GM21390 (cell line): Measurements from ENCODE around the gene CLEC16A.

ENCODE experiments used
- ATAC-seq: cut with Tn5 transposase; IDR thresholded peaks from one replicate; pipeline ENCODE4 v1.9.1; 2021; ENCODE audit not compliant: unreplicated experiment

CLEC16A gene

GRCh38 chr16:11133344-11133943 lies 189.1 kb downstream of the CLEC16A start:
- no peak for ATAC-seq

- ATAC-seq: no peak
Observed at GRCh38 chr16:11134722-11135463, 190.5 kb downstream of the CLEC16A start.

DNA sequence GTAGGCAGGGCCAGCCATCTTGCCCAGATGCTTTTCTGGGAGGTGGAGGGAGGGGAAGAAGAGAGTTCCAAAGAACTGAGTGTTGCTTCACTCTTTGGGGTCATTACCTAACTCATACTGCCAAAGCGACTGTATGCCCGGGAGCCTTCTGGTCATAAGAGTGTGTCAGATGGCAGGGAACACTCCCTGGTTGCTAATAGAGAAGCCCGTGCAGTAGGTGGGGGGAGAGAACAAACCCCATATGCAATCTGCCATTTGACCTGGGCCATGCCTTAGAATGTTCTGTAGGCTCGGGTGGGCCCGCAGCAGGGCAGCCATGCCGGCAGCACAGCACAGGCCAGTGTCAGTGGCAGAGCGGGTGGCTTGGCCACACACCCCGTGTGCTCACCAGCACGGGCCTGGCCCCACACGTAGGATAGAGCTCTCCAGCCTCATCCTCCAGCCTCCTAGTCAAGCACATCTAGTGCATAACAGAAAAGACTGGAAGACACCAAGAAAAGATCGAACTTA lies 191.2 kb downstream of the CLEC16A start:
- no peak for ATAC-seq

DNA sequence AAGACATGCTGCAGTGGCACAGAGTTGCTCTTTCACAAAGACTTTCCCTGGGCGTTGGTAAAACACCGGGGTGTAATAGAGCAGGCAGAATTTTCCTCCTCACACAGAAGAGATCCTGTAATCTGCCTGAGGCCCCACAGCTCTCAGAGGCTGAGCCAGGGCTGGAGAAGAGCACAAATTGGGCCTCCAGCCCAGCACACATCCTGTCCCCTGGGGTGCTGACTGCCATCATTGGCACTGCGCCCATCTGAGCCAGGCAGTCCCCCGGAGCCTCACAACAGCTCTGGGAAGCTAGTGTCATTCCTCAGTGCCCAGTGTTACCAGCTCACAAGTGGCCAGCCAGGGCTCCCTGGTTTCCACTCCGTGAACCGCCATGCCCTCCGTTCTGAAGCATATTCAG lies 192.2 kb downstream of the CLEC16A start:
- ATAC-seq: no peak

DNA sequence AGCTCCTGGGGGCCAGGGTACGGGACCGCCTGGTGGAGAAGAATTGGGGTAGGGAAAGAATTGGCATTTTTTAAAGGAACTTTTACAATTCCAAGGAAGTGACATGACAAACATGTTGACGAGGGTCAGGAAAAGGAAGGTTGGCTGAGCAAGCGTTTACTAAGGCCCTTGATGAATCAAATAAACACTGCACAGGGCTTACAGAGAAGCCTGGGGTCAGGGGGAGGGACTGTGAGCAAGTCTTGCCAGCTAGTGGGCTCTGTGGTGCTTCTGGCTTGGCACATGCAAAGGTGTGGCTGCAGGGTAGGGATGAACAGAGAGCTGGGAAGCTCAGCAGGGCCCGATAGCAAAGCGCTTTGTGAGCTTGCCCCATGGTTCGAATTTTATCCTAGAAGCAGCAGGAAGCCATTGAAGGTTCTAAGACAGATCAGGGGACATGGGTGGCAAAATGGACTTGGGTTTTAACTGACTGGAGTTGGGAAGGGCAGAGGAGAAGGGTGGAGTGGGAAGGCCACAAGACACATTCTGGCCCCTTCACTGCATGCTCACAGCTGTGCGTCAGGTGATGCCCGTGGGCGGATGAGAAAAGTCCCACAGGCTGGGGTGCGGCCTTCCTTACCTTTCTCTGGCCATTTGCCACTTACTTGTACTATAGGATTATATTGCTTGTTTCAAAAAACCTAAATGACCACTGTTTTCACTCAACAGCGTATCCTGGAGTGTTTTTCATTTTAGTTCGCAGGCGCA lies 193.8 kb downstream of the CLEC16A start:
- ATAC-seq: no peak

GRCh38 chr16:11138769-11139325 lies 194.5 kb downstream of the CLEC16A start:
- ATAC-seq: no peak

- ATAC-seq: no peak
Observed at GRCh38 chr16:11139326-11140097, 195.1 kb downstream of the CLEC16A start.

DNA sequence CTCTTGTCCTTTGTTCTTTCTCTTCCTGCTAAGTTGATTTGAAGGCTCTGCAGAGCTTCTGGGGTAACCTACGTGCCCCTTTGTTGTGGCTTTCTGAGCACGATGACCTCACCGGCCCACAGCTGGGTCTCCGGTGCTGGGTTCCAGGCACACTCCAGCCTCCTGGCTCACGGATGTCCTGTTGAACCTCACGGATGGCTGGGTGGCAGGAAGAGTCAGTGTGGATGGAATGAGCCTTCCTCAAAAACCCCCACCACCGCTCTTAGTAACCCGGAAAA lies 195.7 kb downstream of the CLEC16A start:
- ATAC-seq: no peak

- no peak for ATAC-seq
Observed at GRCh38 chr16:11140466-11140865, 196.1 kb downstream of the CLEC16A start.

- no peak for ATAC-seq
Observed at GRCh38 chr16:11140867-11141266, 196.5 kb downstream of the CLEC16A start.

DNA sequence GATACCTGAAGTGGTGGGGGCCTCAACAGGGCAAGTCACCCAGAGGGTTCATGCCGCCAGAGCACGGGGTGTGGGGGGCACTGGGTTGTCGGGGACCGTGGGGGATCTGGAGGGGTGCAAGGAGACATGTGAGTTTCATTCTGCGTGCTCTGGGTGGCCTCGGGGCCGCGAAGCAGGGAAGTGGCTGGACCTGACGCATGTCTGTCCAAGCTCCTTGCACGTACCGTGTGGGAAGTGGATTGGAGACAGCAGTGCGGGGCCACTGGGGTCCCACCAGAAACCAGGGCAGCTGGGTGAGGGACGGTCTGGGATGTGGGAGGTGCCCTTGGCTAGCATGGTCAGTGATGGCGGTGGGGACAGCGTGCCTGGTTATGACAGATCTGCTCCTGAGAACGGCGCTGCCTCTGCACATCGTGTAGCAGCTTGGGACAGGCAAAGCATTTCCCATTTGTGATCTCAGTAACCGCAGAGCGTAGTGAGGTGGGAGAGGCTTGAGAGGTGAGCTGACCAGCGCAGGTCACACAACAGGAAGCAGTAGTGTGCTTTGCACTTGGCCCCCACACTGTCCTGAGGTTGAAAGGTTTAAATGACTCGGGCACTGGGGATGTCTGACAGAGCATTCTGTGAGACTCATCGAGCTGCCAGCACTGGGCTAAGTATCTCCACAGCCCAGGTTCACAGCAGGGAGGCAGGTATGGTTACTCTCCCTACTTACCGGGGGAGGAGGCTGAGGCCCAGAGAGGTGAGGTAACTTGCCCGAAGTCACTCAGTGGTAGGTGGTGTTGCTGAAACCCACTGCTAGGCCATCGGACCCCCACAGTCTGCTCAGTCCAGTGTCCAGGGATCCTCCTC lies 197.3 kb downstream of the CLEC16A start:
- no peak for ATAC-seq

DNA sequence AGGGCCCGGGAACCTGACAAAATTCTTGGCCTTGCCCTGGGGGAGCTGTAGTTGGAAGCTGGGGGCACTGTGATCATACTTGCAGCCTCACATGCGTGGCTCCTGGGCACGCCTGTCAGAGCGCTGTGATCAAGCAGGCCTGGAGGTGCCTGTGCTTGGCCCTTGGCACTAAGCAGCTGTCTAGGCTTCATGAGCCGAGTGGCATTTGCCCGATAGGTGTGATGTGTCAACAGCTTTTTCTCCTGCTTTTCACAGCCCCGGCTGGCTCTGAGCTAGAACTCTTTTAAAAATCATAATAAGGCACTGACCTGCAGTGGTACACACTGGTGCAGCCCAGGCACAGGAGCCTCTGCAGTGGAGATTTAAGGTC lies 197.9 kb downstream of the CLEC16A start:
- ATAC-seq: no peak

- no peak for ATAC-seq
Observed at GRCh38 chr16:11142951-11143350, 198.6 kb downstream of the CLEC16A start.

DNA sequence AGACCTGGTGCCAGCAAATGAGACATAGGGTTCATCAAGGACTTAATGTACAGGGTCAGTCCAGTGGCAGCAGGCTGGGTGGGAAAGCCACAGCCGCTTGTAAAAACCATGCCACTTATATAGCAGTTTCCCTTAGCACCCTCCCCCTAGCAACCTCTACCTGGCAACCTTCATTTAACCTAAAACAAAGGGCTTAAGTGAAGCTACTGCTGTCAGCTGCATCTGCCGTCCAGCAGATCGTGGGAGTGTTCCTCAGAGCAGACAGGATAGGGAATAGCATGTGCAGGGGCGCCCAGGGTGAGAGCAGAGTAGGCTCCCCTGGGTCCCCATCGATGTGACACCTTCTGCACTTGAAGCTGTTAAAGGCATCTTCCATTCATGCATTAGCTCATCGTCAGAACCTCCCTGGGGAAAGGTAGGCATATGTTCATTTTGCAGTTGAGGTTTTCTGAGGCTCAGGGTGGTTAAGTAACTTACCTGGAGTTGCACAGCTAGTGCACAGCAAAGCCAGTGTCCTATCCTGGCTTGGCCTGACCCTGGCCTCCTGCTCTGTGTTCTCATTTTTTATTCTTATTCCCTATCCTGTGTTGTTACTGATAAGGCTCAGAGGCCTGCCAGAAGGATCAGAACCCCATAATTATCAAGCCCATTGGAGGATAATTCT lies 199.1 kb downstream of the CLEC16A start:
- ATAC-seq: no peak

- ATAC-seq: no peak
Observed at GRCh38 chr16:11144122-11144521, 199.8 kb downstream of the CLEC16A start.

GRCh38 chr16:11145173-11145818 lies 200.9 kb downstream of the CLEC16A start:
- ATAC-seq: no peak

GRCh38 chr16:11145819-11146211 lies 201.5 kb downstream of the CLEC16A start:
- no peak for ATAC-seq

DNA sequence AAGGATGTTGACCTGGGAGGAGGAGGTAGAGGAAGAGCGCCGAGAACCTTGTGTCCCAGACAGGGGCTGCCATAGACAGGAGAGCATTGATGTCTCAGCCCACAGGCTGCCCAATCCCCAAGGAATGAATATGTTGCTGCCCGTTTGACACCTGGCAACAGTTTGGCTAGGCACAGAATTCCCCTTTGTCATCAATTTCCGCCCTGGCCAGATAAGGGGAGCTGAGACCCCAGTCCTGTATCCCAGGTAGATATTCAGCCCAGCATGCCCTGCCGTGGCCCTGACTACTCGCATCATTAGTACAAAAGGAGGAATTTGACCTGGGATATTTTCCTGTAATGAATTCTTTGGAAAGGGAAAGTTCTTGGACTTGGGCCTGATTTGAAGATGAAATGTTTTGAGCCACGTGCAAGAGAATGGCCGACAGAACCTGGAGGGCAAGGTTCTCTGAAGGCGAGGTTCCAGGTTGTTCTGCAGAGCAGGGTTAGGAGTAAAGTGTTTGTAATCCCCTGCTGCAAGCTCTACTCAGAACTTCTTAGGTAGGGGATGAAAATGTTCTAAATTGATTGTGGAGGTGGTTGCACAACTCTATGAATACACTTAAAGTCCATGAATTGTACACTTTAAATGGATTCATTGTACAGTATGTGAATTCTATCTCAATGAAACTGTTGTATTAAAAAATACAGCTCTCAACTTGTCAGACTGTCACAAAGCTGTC lies 202.8 kb downstream of the CLEC16A start:
- ATAC-seq: no peak
